Mesendoderm (in vitro differentiated cells): Measurements from ENCODE around the gene GDF15.
"Not testable (repeated sequence)": the region's sequence is repeated elsewhere in the genome, so short reads cannot be mapped to it uniquely, and the experiment has no call there.

Experiments used
- DNase-seq: peaks from one replicate; pipeline ENCODE4 v3.0.0; 2013
- H2AK5ac ChIP-seq: 2 replicates; pipeline ENCODE4 v1.6.1; 2013; ENCODE audit warnings: low read length, inconsistent platforms
- H2BK120ac ChIP-seq: 2 replicates; pipeline ENCODE4 v1.6.1; 2013; ENCODE audit warnings: low read depth, mild to moderate bottlenecking, low read length, moderate library complexity, mixed read lengths
- H2BK15ac ChIP-seq: replicated peaks from 2 replicates; pipeline ENCODE4 v1.6.1; 2013; ENCODE audit warnings: low read depth, mild to moderate bottlenecking, moderate library complexity
- H2BK5ac ChIP-seq: 2 replicates; pipeline ENCODE4 v1.6.1; 2013; ENCODE audit warnings: low read length, inconsistent platforms
- H3K18ac ChIP-seq: 2 replicates; pipeline ENCODE4 v1.6.1; 2013; ENCODE audit warnings: mild to moderate bottlenecking, low read length, mixed read lengths
- H3K23ac ChIP-seq: one replicate; pipeline ENCODE4 v1.6.1; 2013; ENCODE audit warnings: low read length
- H3K27ac ChIP-seq: 2 replicates; pipeline ENCODE4 v1.5.1; 2013; ENCODE audit warnings: low read depth, mild to moderate bottlenecking, inconsistent platforms, low read length, moderate library complexity
- H3K27me3 ChIP-seq: 2 replicates; pipeline ENCODE4 v1.6.1; 2013; ENCODE audit warnings: low read length, control low read depth, mild to moderate bottlenecking, inconsistent platforms; ENCODE audit not compliant: insufficient read depth, poor library complexity
- H3K36me3 ChIP-seq: 2 replicates; pipeline ENCODE4 v1.6.1; 2013; ENCODE audit warnings: low read length, inconsistent platforms; ENCODE audit not compliant: control insufficient read depth, insufficient read depth
- H3K4ac ChIP-seq: one replicate; pipeline ENCODE4 v1.6.1; 2013; ENCODE audit warnings: low read depth, mild to moderate bottlenecking, low read length, moderate library complexity
- H3K4me1 ChIP-seq: 2 replicates; pipeline ENCODE4 v1.6.1; 2013; ENCODE audit warnings: low read depth, low read length, inconsistent platforms; ENCODE audit not compliant: control insufficient read depth
- H3K4me2 ChIP-seq: 2 replicates; pipeline ENCODE4 v1.6.1; 2013; ENCODE audit warnings: low read length
- H3K4me3 ChIP-seq: 2 replicates; pipeline ENCODE4 v1.5.1; 2013; ENCODE audit warnings: mild to moderate bottlenecking, low read length
- H3K56ac ChIP-seq: one replicate; pipeline ENCODE4 v1.6.1; 2013; ENCODE audit warnings: low read length
- H3K79me1 ChIP-seq: 2 replicates; pipeline ENCODE4 v1.6.1; 2013; ENCODE audit warnings: low read length, inconsistent platforms
- H3K79me2 ChIP-seq: 2 replicates; pipeline ENCODE4 v1.6.1; 2013; ENCODE audit warnings: mild to moderate bottlenecking, low read length; ENCODE audit not compliant: control insufficient read depth, insufficient read depth
- H3K9ac ChIP-seq: 2 replicates; pipeline ENCODE4 v1.6.1; 2013; ENCODE audit warnings: low read length, inconsistent platforms
- H4K5ac ChIP-seq: one replicate; pipeline ENCODE4 v1.6.1; 2013; ENCODE audit warnings: low read length
- H4K8ac ChIP-seq: one replicate; pipeline ENCODE4 v1.6.1; 2013; ENCODE audit warnings: low read depth, mild to moderate bottlenecking, control low read depth, low read length, moderate library complexity
- WGBS: extraction: QIAGEN DNeasy Blood & Tissue Kit; methylation state at CpG from one replicate; pipeline ENCODE4 v1.1.7; 2013; ENCODE audit warnings: low lambda C conversion rate, missing lambda C conversion rate; ENCODE audit not compliant: insufficient coverage; ENCODE audit errors: extremely low coverage; 5-methylcytosine and 5-hydroxymethylcytosine counted together

The GDF15 gene

GRCh38 chr19:18342090-18342632, 43.8 kb upstream of the GDF15 start:
- Histone ChIP-seq H3K9ac (no peak overlapping the region), H2BK120ac (no peak overlapping the region), H2AK5ac (no peak overlapping the region), H3K4ac (no peak overlapping the region), H3K4me3 (no peak overlapping the region), H3K79me2 (no peaks in the 10 kb centered on the region), H4K5ac (no peak overlapping the region), H3K36me3 (no peaks in the 10 kb centered on the region), H3K4me1 (peaks cover 11% of the 10 kb centered on the region), H3K4me2 (no peak overlapping the region), H2BK5ac (no peak overlapping the region), H3K27me3 (no peaks in the 10 kb centered on the region), H4K8ac (no peak overlapping the region), H3K56ac (no peak overlapping the region), H3K27ac (no peak overlapping the region), H2BK15ac (no peak overlapping the region), H3K18ac (no peak overlapping the region), H3K79me1 (peaks cover 2% of the 10 kb centered on the region), H3K23ac (no peak overlapping the region)
- WGBS = no CpG with 5 or more reads among the region's 8 CpGs
- DNase-seq = no peak

DNA sequence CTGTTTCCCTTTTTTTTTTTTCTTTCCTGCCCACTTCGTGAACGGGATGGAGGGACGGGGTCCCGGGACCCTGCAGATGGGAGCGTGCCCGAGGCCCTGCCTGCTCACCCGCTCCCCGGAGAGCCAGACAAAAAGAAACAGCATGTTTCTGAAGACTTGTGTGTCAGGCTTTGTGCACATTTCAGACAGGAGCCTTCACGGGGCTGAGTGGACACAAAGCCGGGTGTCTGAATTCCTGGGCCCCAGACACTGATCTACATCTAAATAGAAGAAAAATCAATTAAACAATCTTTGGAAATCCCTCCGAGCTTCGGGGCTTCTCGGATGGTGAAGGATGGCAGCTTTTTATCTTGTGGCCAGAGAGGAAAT, 41.4 kb upstream of the GDF15 start:
- H3K56ac ChIP-seq = no peak overlapping the region
- H3K4ac ChIP-seq = no peak overlapping the region
- no peak overlapping the region for H3K27ac ChIP-seq
- H3K79me2 ChIP-seq = no peaks in the 10 kb centered on the region
- H2BK120ac ChIP-seq = no peak overlapping the region
- no peak overlapping the region for H2AK5ac ChIP-seq
- H3K4me3 ChIP-seq = no peak overlapping the region
- H2BK5ac ChIP-seq = no peak overlapping the region
- no peak overlapping the region for H3K23ac ChIP-seq
- no peak overlapping the region for H4K8ac ChIP-seq
- H3K18ac ChIP-seq = no peak overlapping the region
- peaks cover 2% of the 10 kb centered on the region for H3K79me1 ChIP-seq
- no peak for DNase-seq
- H4K5ac ChIP-seq = no peak overlapping the region
- H3K36me3 ChIP-seq = no peaks in the 10 kb centered on the region
- no peak overlapping the region for H2BK15ac ChIP-seq
- H3K9ac ChIP-seq = no peak overlapping the region
- H3K4me2 ChIP-seq = no peak overlapping the region
- H3K27me3 ChIP-seq = no peaks in the 10 kb centered on the region
- H3K4me1 ChIP-seq = peaks cover 11% of the 10 kb centered on the region
- WGBS = no CpG with 5 or more reads among the region's 13 CpGs

DNA sequence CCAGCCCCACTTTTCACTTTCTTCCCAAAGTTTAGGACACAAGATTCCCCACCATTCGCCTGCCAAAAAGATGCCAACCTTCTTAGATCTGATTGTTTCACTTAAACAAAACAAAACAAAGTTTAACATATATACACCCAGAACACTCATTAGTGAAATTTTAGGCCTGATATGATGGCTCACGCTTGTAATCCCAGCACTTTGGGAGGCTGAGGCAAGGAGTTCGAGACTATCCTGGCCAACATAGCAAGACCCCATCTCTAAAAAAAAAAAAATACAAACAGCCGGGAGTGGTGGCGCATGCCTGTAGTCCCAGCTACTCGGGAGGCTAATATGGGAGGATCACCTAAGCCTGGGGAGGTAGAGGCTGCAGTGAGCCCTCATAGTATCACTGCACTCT, 40.7 kb upstream of the GDF15 start:
- Histone ChIP-seq H2BK15ac (no peak overlapping the region), H3K9ac (no peak overlapping the region), H3K79me2 (no peaks in the 10 kb centered on the region), H3K23ac (no peak overlapping the region), H3K4me3 (no peak overlapping the region), H3K56ac (no peak overlapping the region), H3K36me3 (peaks cover under 1% of the 10 kb centered on the region), H3K4ac (no peak overlapping the region), H2AK5ac (no peak overlapping the region), H3K79me1 (peaks cover 2% of the 10 kb centered on the region), H3K18ac (no peak overlapping the region), H3K27me3 (no peaks in the 10 kb centered on the region), H3K4me1 (peaks cover 6% of the 10 kb centered on the region), H3K27ac (no peak overlapping the region), H3K4me2 (no peak overlapping the region), H2BK120ac (no peak overlapping the region), H4K8ac (no peak overlapping the region), H4K5ac (no peak overlapping the region), H2BK5ac (no peak overlapping the region)
- DNase-seq = no peak
- WGBS = no CpG with 5 or more reads among the region's 6 CpGs

GRCh38 chr19:18346091-18346490, 39.9 kb upstream of the GDF15 start:
- H2BK15ac ChIP-seq = no peak overlapping the region
- H3K4ac ChIP-seq = no peak overlapping the region
- no CpG with 5 or more reads among the region's 8 CpGs for WGBS
- DNase-seq = peak; percentile 94
- no peaks in the 10 kb centered on the region for H3K27me3 ChIP-seq
- peaks cover 1% of the 10 kb centered on the region for H3K36me3 ChIP-seq
- no peak overlapping the region for H3K27ac ChIP-seq
- H2BK5ac ChIP-seq = no peak overlapping the region
- peaks cover 6% of the 10 kb centered on the region for H3K4me1 ChIP-seq
- no peak overlapping the region for H2BK120ac ChIP-seq
- H3K4me2 ChIP-seq = no peak overlapping the region
- no peak overlapping the region for H2AK5ac ChIP-seq
- H4K8ac ChIP-seq = no peak overlapping the region
- H3K9ac ChIP-seq = no peak overlapping the region
- H3K4me3 ChIP-seq = no peak overlapping the region
- no peak overlapping the region for H4K5ac ChIP-seq
- H3K79me2 ChIP-seq = no peaks in the 10 kb centered on the region
- H3K79me1 ChIP-seq = peaks cover 2% of the 10 kb centered on the region
- no peak overlapping the region for H3K18ac ChIP-seq
- H3K56ac ChIP-seq = peak overlapping the region; percentile 22
- no peak overlapping the region for H3K23ac ChIP-seq

GRCh38 chr19:18348171-18348570, 37.8 kb upstream of the GDF15 start:
- H2BK5ac ChIP-seq = no peak overlapping the region
- H2BK15ac ChIP-seq = no peak overlapping the region
- H3K4ac ChIP-seq = no peak overlapping the region
- no CpG with 5 or more reads among the region's 17 CpGs for WGBS
- no peak overlapping the region for H2AK5ac ChIP-seq
- no peaks in the 10 kb centered on the region for H3K27me3 ChIP-seq
- H3K23ac ChIP-seq = no peak overlapping the region
- no peak overlapping the region for H3K4me2 ChIP-seq
- H3K79me2 ChIP-seq = no peaks in the 10 kb centered on the region
- H3K9ac ChIP-seq = no peak overlapping the region
- peaks cover 4% of the 10 kb centered on the region for H3K4me1 ChIP-seq
- peaks cover 1% of the 10 kb centered on the region for H3K36me3 ChIP-seq
- no peak overlapping the region for H3K27ac ChIP-seq
- H3K79me1 ChIP-seq = no peaks in the 10 kb centered on the region
- no peak overlapping the region for H4K5ac ChIP-seq
- no peak overlapping the region for H3K56ac ChIP-seq
- H3K4me3 ChIP-seq = no peak overlapping the region
- DNase-seq = no peak
- H3K18ac ChIP-seq = no peak overlapping the region
- H4K8ac ChIP-seq = no peak overlapping the region
- no peak overlapping the region for H2BK120ac ChIP-seq

GRCh38 chr19:18348818-18349339, 37.1 kb upstream of the GDF15 start:
- H3K4ac ChIP-seq, H3K9ac ChIP-seq, H4K8ac ChIP-seq, H3K18ac ChIP-seq, H4K5ac ChIP-seq, H3K4me1 ChIP-seq, H3K4me2 ChIP-seq, H3K27ac ChIP-seq, DNase-seq, H3K27me3 ChIP-seq, H3K23ac ChIP-seq, H3K36me3 ChIP-seq, H2BK120ac ChIP-seq, H2AK5ac ChIP-seq, H3K4me3 ChIP-seq, H3K56ac ChIP-seq, H3K79me2 ChIP-seq, H3K79me1 ChIP-seq, H2BK5ac ChIP-seq, H2BK15ac ChIP-seq: not testable (repeated sequence)
- no CpG with 5 or more reads among the region's 6 CpGs for WGBS
